Mucosa of descending colon (tissue), 3 donors: ENCODE measurements around the gene COL2A1. TPM values are rescaled to one million over a fixed set of nuclear protein-coding genes. Genes with fewer than 3 reads are reported as not detected.

Source experiments
- ATAC-seq: fragments of 200-7000 bp; cut with Tn5 transposase; one replicate; pipeline ENCODE4 v1.9.1; 2020; ENCODE audit warnings: mild to moderate bottlenecking, moderate library complexity
- DNase-seq, 3 donors: peaks; one replicate each; pipeline ENCODE4 v3.0.0-alpha.2; 2020
- H3K36me3 ChIP-seq: fragments of 200-600 bp; one replicate; pipeline ENCODE4 v1.8.0; 2021; ENCODE audit warnings: low read depth, mild to moderate bottlenecking
- H3K4me1 ChIP-seq: fragments of 200-600 bp; one replicate; pipeline ENCODE4 v1.8.0; 2021; ENCODE audit warnings: low read depth, mild to moderate bottlenecking
- H3K4me3 ChIP-seq: fragments of 200-600 bp; one replicate; pipeline ENCODE4 v1.8.0; 2021; ENCODE audit warnings: mild to moderate bottlenecking
- H3K9me3 ChIP-seq: fragments of 200-600 bp; one replicate; pipeline ENCODE4 v1.8.0; 2021; ENCODE audit warnings: mild to moderate bottlenecking
- intact Hi-C, 2 donors: fragments of 100-400 bp; cut with DNase I in 1 of 2; cut with micrococcal nuclease in 1 of 2; formaldehyde crosslinking; loops; one replicate each; pipeline versions ENCODE4 v1.11.0 to v1.11.1; 2022; cut with DNase I, micrococcal nuclease
- total RNA-seq, 3 donors: library from RNA; stranded (reverse); fragmentation: NEBNext Ultra II Directional in 2 of 3; extraction: Animal tissue kit (Norgen Biotek cat#: 25700) in 2 of 3; gene quantifications; one replicate each; pipeline versions ENCODE4 v1.2.1 to v1.2.4, GENCODE V29; 2021 to 2023
- TF ChIP-seq, protein P1 (sequence below): fragments of 200-600 bp; IDR thresholded peaks from one replicate; pipeline ENCODE4 v1.8.0; 2022; ENCODE audit warnings: antibody characterized with exemption, mild to moderate bottlenecking
- donor health status: DM: no; HTN: no; CAD: no; lungs with moderate emphysema.
- donor health status: DM: no; HTN: no; CAD: no.
- donor health status: DM: no; HTN: yes; CAD: no.

Gene COL2A1
- total RNA-seq, 3 donors from 2014 or later, result 0.19 to 1.5 (median 1.2) TPM

DNA sequence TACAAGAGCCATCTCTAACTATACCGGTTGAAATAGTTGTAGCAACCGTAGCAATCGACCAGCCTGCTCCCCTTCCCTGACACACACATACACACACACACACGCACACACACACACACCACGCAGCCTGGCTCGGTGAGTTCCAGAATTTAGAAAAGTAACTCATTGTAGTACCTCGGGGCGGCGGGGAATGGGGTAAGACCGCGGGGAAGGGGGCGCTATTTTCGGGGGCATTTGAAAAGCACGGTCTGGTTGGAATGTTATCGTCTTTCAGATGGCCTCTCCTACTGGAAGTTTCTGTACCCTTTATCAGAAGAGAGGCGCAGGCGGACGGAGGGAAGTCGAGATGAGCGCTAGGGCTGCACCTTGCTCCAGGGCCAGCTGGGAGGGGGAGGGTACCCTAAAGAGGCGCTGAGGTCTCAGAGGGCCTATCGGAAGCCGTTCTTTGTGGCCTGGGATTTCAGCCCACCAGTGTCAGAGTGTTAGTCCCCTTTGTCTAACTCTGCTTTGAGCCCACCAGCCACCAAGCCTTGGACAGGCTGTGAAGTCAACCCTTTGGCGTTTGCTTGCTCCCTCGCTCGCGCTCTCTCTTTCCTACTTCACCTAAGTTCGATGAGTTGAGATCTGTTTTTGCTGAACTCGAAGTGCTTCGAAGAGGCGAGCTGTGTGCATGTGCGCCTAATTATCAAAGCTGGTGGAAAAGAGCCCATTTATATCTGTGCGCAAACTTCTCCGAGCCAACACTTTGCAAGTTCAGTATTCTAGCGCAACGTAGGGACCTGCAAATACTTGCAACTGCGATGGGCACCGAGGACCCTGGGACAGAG, 837 bp downstream of the COL2A1 start:
- DNase-seq, result no peak
- intact Hi-C loops, result no loop called here
- TF ChIP-seq, protein P1, sequence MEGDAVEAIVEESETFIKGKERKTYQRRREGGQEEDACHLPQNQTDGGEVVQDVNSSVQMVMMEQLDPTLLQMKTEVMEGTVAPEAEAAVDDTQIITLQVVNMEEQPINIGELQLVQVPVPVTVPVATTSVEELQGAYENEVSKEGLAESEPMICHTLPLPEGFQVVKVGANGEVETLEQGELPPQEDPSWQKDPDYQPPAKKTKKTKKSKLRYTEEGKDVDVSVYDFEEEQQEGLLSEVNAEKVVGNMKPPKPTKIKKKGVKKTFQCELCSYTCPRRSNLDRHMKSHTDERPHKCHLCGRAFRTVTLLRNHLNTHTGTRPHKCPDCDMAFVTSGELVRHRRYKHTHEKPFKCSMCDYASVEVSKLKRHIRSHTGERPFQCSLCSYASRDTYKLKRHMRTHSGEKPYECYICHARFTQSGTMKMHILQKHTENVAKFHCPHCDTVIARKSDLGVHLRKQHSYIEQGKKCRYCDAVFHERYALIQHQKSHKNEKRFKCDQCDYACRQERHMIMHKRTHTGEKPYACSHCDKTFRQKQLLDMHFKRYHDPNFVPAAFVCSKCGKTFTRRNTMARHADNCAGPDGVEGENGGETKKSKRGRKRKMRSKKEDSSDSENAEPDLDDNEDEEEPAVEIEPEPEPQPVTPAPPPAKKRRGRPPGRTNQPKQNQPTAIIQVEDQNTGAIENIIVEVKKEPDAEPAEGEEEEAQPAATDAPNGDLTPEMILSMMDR, result no peak

DNA sequence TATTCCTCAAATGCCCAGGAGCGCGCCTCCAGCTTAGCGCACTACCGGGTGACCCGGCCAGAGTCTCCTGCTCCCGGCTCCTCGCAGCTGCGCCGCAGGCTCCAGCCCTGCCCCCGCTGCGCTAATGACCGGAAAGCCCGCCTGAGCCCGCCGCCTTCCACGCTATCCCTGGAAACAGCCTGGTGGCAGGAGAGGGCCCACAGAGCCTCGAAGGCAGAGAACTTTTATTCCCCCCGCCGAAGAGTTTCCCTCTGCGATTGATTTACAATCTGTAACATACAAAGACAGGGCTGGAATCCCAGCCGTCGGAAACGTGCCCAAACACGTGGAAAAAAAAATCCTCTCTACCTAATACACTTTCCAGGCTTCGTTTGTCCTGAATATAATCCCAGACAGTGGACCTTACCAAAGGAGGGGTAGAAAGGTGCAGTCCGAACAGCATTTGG, 1.5 kb downstream of the COL2A1 start:
- no peak overlapping the region for H3K4me3 ChIP-seq

More for the DNA sequence above, 837 bp downstream of the COL2A1 start:
- Histone ChIP-seq H3K9me3 (no peaks in the 10 kb centered on the region), H3K4me1 (peaks cover 38% of the 10 kb centered on the region), H3K4me3 (no peak overlapping the region), H3K36me3 (no peaks in the 10 kb centered on the region)
- ATAC-seq, result no peak

DNA sequence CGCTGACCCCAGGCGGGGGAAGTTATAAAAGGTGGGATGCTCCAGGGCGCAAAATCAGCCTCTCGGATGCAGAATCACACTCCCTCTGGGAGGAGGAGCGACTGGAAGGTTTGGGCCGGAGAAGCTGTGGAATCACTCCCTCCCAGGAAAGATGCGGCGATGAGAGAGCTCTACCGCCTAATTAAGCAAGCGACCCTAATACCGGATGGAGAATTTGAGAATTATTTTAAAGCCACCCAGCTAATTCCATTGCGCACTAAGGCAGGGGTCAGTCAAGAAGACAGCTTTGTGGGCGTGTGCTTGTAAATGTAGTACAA, 1.9 kb downstream of the COL2A1 start:
- Histone ChIP-seq H3K36me3 (no peaks in the 10 kb centered on the region), H3K4me1 (peaks cover 38% of the 10 kb centered on the region), H3K4me3 (no peak overlapping the region), H3K9me3 (no peaks in the 10 kb centered on the region)
- TF ChIP-seq, protein P1, result no peak
- no peak for DNase-seq
- intact Hi-C loops, result no loop called here
- ATAC-seq, result no peak

More for the DNA sequence above, 1.5 kb downstream of the COL2A1 start:
- TF ChIP-seq, protein P1, result no peak
- intact Hi-C loops, result no loop called here
- Histone ChIP-seq H3K9me3 (no peaks in the 10 kb centered on the region), H3K36me3 (no peaks in the 10 kb centered on the region), H3K4me1 (peaks cover 38% of the 10 kb centered on the region)
- DNase-seq (peak in 2 of 3 donors; percentile 30 to 59), ATAC-seq (peak; percentile 54)

DNA sequence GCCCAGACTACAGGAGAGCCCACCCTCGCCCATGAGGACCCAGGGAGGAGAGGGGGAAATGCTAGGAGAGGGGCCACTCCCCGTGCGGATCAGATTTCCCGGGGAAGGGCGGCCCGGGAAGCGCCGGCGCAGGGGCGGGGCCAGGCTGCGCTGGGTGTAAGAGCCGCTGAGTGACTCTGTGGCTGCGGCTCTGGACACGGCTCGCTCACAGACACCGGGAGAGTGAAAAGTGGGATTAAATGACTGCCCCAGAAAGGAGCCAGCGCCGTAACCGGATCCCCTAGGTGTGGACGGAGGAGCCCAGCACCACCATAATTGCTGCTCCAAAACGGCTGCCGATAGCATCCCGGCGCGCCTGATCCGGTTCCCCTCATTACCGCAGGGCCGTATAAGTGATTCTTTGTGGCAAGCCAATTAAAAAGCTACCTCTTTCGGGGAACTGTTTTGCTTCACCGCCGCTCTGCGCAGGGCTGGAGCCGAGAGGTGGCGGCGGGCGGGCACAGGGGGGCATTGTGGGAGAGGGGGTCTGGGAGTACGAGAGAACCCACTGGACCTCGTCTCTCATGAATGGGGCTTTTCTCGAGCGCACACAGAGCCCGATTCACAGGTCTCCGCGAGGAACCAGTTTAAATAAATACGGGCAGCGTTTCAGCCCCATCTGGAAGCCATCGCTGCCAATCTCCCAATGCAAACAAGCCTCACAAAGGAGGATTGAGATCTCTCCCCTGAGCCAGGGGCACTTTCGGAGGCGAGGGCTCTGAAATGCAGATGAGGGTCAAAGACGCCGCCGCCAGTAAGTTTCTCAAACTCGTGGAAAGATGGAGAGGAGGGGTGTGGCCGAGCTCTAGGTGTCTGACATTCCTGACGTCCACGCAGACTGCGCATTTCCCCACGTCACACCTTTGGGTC, 2.5 kb downstream of the COL2A1 start:
- DNase-seq, result peak in 2 of 3 donors; percentile 65
- peak; percentile 85 for ATAC-seq
- Histone ChIP-seq H3K36me3 (no peaks in the 10 kb centered on the region), H3K9me3 (no peaks in the 10 kb centered on the region), H3K4me1 (peaks cover 38% of the 10 kb centered on the region), H3K4me3 (no peak overlapping the region)
- intact Hi-C loops, result no loop called here
- TF ChIP-seq, protein P1, result no peak

DNA sequence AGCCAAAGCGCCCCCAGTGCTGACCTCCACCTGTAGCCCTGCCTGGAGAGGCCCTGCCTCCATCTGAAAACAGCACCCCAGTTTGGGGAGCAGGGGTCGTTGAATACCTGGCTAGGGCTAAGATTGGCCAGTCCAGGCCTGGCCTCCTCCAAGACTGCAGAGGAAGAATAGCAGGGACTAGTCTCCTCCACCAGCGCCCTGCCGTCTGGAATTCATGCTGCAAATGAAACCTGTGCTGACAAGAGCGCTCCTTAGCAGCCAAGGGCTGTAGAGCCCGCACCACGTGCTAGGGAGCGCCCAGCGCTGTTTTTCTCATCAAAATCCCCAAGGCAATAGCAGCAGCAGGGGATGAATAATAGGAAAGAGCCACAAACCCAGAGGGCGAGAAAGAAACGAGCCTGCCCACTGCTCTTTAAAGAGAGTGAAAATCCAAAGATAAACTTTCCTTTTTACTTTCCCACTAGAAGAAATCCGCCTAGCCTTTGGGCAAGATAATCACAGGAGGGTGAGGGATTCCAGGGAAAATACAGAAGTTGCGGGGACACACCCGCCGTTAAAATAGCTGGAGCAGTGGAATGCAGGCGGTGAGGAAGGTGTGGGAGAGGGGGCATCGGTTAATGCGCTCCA, 3.3 kb downstream of the COL2A1 start:
- DNase-seq, result no peak

More for the DNA sequence above, 3.3 kb downstream of the COL2A1 start:
- H3K4me1 ChIP-seq, result peaks cover 38% of the 10 kb centered on the region
- H3K9me3 ChIP-seq, result no peaks in the 10 kb centered on the region
- peak; percentile 54 for ATAC-seq
- H3K4me3 ChIP-seq, result no peak overlapping the region
- H3K36me3 ChIP-seq, result no peaks in the 10 kb centered on the region
- TF ChIP-seq, protein P1, result no peak
- intact Hi-C loops, result no loop called here
